H1 (cell line): Measurements from ENCODE around the gene SLIT3. TPM values are rescaled to one million over a fixed set of nuclear protein-coding genes. Genes with fewer than 3 reads are reported as not detected.

Experiments used
- CEBPB ChIP-seq: IDR thresholded peaks from 2 replicates; pipeline ENCODE4 v1.6.1; 2012; ENCODE audit warnings: low read depth, low read length
- GABPA ChIP-seq: IDR thresholded peaks from 2 replicates; pipeline ENCODE4 v1.6.1; 2011; ENCODE audit warnings: mild to moderate bottlenecking, low read length, moderate library complexity, borderline replicate concordance; ENCODE audit not compliant: insufficient read depth
- KDM1A ChIP-seq: fragments of 200-600, 300-600 bp; sonication (generic); IDR thresholded peaks from 2 replicates; pipeline ENCODE4 v1.7.1; 2016; ENCODE audit warnings: mild to moderate bottlenecking, low read length, borderline replicate concordance
- KDM5A ChIP-seq: fragments of 200-600 bp; IDR thresholded peaks from 2 replicates; pipeline ENCODE4 v1.7.1; 2012; ENCODE audit warnings: mild to moderate bottlenecking, low read length, inconsistent platforms, mixed read lengths
- POU5F1 ChIP-seq: IDR thresholded peaks from 2 replicates; pipeline ENCODE4 v1.6.1; 2011; ENCODE audit warnings: low read depth, mild to moderate bottlenecking, low read length, moderate library complexity
- RAD21 ChIP-seq, 2 experiments: IDR thresholded peaks in 1 of 2; conservative IDR thresholded peaks in 1 of 2; 2 replicates each; pipeline ENCODE4 v1.6.1; 2011; ENCODE audit warnings: low read depth in 2 of 2, low read length in 2 of 2, improper control_type of control experiment in 1 of 2, inconsistent platforms in 1 of 2, mild to moderate bottlenecking in 1 of 2, moderate library complexity in 1 of 2
- SAP30 ChIP-seq: fragments of 300-600 bp; sonication (generic); IDR thresholded peaks from 2 replicates; pipeline ENCODE4 v1.7.1; 2012; ENCODE audit warnings: low read length, moderate library complexity, mild to moderate bottlenecking, inconsistent platforms; ENCODE audit not compliant: insufficient read depth, insufficient replicate concordance
- SRF ChIP-seq: IDR thresholded peaks from 2 replicates; pipeline ENCODE4 v1.6.1; 2011; ENCODE audit warnings: mild to moderate bottlenecking, low read depth, low read length, moderate library complexity
- polyA plus RNA-seq, 7 experiments: library from polyadenylated mRNA; depleted of rRNA in 3 of 7; stranded (reverse) in 5 of 7; unstranded in 2 of 7; fragments of >200 nt in 5 of 7; fragments of 200-250 nt in 2 of 7; gene quantifications; 1 replicate in 5 of 7; 2 replicates in 1 of 7; 4 replicates in 1 of 7; pipeline versions ENCODE4 v1.2.1 to v1.2.3, GENCODE V29; 2011 to 2013; ENCODE audit warnings: missing spikeins in 2 of 7, mixed read lengths in 2 of 7
- total RNA-seq: library from RNA; stranded (reverse); fragmentation: NEBNext Ultra II Directional; extraction: Animal tissue kit (Norgen Biotek cat#: 25700); gene quantifications from 2 replicates; pipeline ENCODE4 v1.2.1, GENCODE V29; 2021
- TF ChIP-seq, protein P1 (sequence below): fragments of 300-600 bp; sonication (generic); IDR thresholded peaks from 2 replicates; pipeline ENCODE4 v1.7.1; 2012; ENCODE audit warnings: low read length, moderate library complexity, mild to moderate bottlenecking, inconsistent platforms; ENCODE audit not compliant: insufficient replicate concordance
- TF ChIP-seq, protein P2 (sequence below): IDR thresholded peaks from 2 replicates; pipeline ENCODE4 v1.6.1; 2012; ENCODE audit warnings: low read length, inconsistent platforms

SLIT3 gene
- total and polyA plus RNA-seq, 2 of the 8 experiments (the other 6 are each of a cell fraction or from before 2014, with no cell fraction given), result 1.1 to 1.2 TPM

DNA sequence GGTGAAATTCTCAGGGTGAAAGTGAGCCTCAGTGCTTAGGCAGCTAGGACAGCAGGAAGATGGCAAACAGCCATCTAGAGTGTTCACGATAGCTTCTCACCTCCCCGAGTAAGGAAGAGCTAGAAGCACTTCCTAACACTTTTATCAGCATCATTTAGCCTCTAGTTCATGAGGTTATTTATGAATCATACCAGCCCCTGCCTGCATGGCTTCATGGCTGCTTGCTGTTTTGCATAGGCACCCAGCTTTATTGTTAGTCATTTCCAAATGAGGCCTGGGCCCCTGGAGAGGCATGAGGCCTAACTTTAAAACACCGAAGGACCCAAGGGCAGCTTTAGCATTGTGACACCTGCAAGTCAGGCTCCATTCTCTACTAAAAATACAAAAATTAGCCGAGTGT lies 586.9 kb downstream of the SLIT3 start (continued):
- TF ChIP-seq, protein P1, sequence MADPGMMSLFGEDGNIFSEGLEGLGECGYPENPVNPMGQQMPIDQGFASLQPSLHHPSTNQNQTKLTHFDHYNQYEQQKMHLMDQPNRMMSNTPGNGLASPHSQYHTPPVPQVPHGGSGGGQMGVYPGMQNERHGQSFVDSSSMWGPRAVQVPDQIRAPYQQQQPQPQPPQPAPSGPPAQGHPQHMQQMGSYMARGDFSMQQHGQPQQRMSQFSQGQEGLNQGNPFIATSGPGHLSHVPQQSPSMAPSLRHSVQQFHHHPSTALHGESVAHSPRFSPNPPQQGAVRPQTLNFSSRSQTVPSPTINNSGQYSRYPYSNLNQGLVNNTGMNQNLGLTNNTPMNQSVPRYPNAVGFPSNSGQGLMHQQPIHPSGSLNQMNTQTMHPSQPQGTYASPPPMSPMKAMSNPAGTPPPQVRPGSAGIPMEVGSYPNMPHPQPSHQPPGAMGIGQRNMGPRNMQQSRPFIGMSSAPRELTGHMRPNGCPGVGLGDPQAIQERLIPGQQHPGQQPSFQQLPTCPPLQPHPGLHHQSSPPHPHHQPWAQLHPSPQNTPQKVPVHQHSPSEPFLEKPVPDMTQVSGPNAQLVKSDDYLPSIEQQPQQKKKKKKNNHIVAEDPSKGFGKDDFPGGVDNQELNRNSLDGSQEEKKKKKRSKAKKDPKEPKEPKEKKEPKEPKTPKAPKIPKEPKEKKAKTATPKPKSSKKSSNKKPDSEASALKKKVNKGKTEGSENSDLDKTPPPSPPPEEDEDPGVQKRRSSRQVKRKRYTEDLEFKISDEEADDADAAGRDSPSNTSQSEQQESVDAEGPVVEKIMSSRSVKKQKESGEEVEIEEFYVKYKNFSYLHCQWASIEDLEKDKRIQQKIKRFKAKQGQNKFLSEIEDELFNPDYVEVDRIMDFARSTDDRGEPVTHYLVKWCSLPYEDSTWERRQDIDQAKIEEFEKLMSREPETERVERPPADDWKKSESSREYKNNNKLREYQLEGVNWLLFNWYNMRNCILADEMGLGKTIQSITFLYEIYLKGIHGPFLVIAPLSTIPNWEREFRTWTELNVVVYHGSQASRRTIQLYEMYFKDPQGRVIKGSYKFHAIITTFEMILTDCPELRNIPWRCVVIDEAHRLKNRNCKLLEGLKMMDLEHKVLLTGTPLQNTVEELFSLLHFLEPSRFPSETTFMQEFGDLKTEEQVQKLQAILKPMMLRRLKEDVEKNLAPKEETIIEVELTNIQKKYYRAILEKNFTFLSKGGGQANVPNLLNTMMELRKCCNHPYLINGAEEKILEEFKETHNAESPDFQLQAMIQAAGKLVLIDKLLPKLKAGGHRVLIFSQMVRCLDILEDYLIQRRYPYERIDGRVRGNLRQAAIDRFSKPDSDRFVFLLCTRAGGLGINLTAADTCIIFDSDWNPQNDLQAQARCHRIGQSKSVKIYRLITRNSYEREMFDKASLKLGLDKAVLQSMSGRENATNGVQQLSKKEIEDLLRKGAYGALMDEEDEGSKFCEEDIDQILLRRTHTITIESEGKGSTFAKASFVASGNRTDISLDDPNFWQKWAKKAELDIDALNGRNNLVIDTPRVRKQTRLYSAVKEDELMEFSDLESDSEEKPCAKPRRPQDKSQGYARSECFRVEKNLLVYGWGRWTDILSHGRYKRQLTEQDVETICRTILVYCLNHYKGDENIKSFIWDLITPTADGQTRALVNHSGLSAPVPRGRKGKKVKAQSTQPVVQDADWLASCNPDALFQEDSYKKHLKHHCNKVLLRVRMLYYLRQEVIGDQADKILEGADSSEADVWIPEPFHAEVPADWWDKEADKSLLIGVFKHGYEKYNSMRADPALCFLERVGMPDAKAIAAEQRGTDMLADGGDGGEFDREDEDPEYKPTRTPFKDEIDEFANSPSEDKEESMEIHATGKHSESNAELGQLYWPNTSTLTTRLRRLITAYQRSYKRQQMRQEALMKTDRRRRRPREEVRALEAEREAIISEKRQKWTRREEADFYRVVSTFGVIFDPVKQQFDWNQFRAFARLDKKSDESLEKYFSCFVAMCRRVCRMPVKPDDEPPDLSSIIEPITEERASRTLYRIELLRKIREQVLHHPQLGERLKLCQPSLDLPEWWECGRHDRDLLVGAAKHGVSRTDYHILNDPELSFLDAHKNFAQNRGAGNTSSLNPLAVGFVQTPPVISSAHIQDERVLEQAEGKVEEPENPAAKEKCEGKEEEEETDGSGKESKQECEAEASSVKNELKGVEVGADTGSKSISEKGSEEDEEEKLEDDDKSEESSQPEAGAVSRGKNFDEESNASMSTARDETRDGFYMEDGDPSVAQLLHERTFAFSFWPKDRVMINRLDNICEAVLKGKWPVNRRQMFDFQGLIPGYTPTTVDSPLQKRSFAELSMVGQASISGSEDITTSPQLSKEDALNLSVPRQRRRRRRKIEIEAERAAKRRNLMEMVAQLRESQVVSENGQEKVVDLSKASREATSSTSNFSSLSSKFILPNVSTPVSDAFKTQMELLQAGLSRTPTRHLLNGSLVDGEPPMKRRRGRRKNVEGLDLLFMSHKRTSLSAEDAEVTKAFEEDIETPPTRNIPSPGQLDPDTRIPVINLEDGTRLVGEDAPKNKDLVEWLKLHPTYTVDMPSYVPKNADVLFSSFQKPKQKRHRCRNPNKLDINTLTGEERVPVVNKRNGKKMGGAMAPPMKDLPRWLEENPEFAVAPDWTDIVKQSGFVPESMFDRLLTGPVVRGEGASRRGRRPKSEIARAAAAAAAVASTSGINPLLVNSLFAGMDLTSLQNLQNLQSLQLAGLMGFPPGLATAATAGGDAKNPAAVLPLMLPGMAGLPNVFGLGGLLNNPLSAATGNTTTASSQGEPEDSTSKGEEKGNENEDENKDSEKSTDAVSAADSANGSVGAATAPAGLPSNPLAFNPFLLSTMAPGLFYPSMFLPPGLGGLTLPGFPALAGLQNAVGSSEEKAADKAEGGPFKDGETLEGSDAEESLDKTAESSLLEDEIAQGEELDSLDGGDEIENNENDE, result no peak
- TF ChIP-seq GABPA (no peak), SAP30 (no peak), SRF (no peak), POU5F1 (no peak), KDM5A (no peak), RAD21 (IDR thresholded peaks at IDR 0.05 in 1 of 2, conservative IDR thresholded peaks at IDR 0.05 in 1 of 2; ENCODE audit: low read depth in 2 of 2, low read length in 2 of 2) (no peak), KDM1A (no peak), CEBPB (no peak)
- TF ChIP-seq, protein P2, sequence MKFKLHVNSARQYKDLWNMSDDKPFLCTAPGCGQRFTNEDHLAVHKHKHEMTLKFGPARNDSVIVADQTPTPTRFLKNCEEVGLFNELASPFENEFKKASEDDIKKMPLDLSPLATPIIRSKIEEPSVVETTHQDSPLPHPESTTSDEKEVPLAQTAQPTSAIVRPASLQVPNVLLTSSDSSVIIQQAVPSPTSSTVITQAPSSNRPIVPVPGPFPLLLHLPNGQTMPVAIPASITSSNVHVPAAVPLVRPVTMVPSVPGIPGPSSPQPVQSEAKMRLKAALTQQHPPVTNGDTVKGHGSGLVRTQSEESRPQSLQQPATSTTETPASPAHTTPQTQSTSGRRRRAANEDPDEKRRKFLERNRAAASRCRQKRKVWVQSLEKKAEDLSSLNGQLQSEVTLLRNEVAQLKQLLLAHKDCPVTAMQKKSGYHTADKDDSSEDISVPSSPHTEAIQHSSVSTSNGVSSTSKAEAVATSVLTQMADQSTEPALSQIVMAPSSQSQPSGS, result no peak
